ENCODE results near the gene LMNA. TPM values are rescaled to one million over a fixed set of nuclear protein-coding genes. Genes with fewer than 3 reads are reported as not detected.

LMNA gene
- total and polyA plus RNA-seq, 2 of the 4 experiments (the other 2 are of a cell fraction): 563 to 755 TPM

GRCh38 chr1:156146769-156147405 lies 32.4 kb downstream of the LMNA start:
- Histone ChIP-seq H3K9ac (ENCODE audit: low read depth, low read length) (peak overlapping the region; percentile 39; the same call in 1 of the 2 replicates), H3K4me2 (ENCODE audit: low read depth, low read length) (no peak overlapping the region; the same call in 1 of the 2 replicates)
- WGBS, 2 experiments (ENCODE audit: extremely low coverage in 2 of 2, insufficient read length in 1 of 2): 67% methylated on average over 1 of the region's 9 CpGs; no CpG with 5 or more reads in 1 of the 2 experiments
- no peak for TF ChIP-seq RFX5 (IDR thresholded peaks at IDR 0.05; ENCODE audit: low read depth, low read length)
- TF ChIP-seq FOS (IDR thresholded peaks at IDR 0.05; ENCODE audit: low read depth, low read length): no peak
- no peak for TF ChIP-seq USF2 (IDR thresholded peaks at IDR 0.05; ENCODE audit: low read depth, low read length)
- no peak for TF ChIP-seq SMC3 (IDR thresholded peaks at IDR 0.05; ENCODE audit: low read depth, low read length)
- no peak for TF ChIP-seq CTCF (conservative IDR thresholded peaks at IDR 0.05; ENCODE audit: low read depth, low read length)
- no peak for TF ChIP-seq CEBPB (IDR thresholded peaks at IDR 0.05; ENCODE audit: low read depth, low read length)
- no peak for TF ChIP-seq NFE2L2 (IDR thresholded peaks at IDR 0.05; ENCODE audit: low read depth, low read length)
- TF ChIP-seq MXI1 (IDR thresholded peaks at IDR 0.05; ENCODE audit: borderline replicate concordance, low read depth, low read length): no peak
- TF ChIP-seq MAFK (IDR thresholded peaks at IDR 0.05; ENCODE audit: low read depth, low read length): no peak
- TF ChIP-seq CHD1 (IDR thresholded peaks at IDR 0.05; ENCODE audit: low read depth, low read length): no peak
- no peak for TF ChIP-seq RCOR1 (IDR thresholded peaks at IDR 0.05; ENCODE audit: insufficient replicate concordance, low read length)
- TF ChIP-seq RAD21 (IDR thresholded peaks at IDR 0.05; ENCODE audit: low read length): no peak
- TF ChIP-seq BHLHE40 (IDR thresholded peaks at IDR 0.05; ENCODE audit: low read depth, low read length): no peak
- no peak for TF ChIP-seq ELK1 (IDR thresholded peaks at IDR 0.05; ENCODE audit: borderline replicate concordance, low read depth, low read length)

More at GRCh38 chr1:156146769-156147405, 32.4 kb downstream of the LMNA start:
- Histone ChIP-seq H3K4me1 (ENCODE audit: control insufficient read depth, insufficient read depth, low read length) (peaks cover 11% of the 10 kb centered on the region; the same call in 1 of the 2 replicates), H3K27ac (ENCODE audit: insufficient read depth, low read length) (no peak overlapping the region), H3K14ac (replicated peaks; ENCODE audit: low read depth, low read length) (no peak overlapping the region; the same call in 1 of the 2 replicates), H3K4ac (ENCODE audit: low read depth, low read length) (peak overlapping the region; percentile 31; the same call in 1 of the 2 replicates), H4K91ac (ENCODE audit: insufficient read depth, low read depth, low read length) (no peak overlapping the region), H2BK5ac (ENCODE audit: low read depth, low read length, poor library complexity, severe bottlenecking) (no peak overlapping the region), H4K8ac (ENCODE audit: low read depth in 2 of 2, low read length in 2 of 2) (peak overlapping the region in 1 of 2 experiments; percentile 31; a peak in 1 of 4 replicates), H2BK120ac (ENCODE audit: low read depth, low read length) (peak overlapping the region; percentile 13; the same call in 1 of the 2 replicates), H3K4me3 (ENCODE audit: insufficient read depth, low read depth, low read length) (no peak overlapping the region), H2BK20ac (ENCODE audit: low read depth, low read length) (no peak overlapping the region), H4K5ac (ENCODE audit: low read depth, low read length) (peak overlapping the region; percentile 14; the same call in 1 of the 2 replicates), H3K18ac (ENCODE audit: low read depth, low read length) (no peak overlapping the region; the same call in 1 of the 2 replicates), H3K56ac (ENCODE audit: extremely low read depth, insufficient read depth, low read length) (no peak overlapping the region), H2BK15ac (ENCODE audit: low read depth, low read length) (no peak overlapping the region), H3K27me3 (ENCODE audit: control insufficient read depth, insufficient read depth, low read length) (peaks cover 14% of the 10 kb centered on the region; the same call in 1 of the 2 replicates), H3K9me1 (ENCODE audit: insufficient read depth, low read length) (0 out of 2 replicates have a peak, but pooled peaks cover 8% of the 10 kb centered on the region), H2AFZ (replicated peaks; ENCODE audit: low read length, poor library complexity) (peak overlapping the region; percentile 60), H3K79me1 (ENCODE audit: low read depth in 1 of 2, low read length in 2 of 2) (peaks cover 0 to 4% of the 10 kb centered on the region in 2 experiments; a peak in 1 of 4 replicates), H4K20me1 (ENCODE audit: insufficient read depth, low read length) (peaks cover 11% of the 10 kb centered on the region), H3K23ac (ENCODE audit: low read depth, low read length) (no peak overlapping the region), H3K9me3 (ENCODE audit: control insufficient read depth, insufficient read depth, low read length) (no peaks in the 10 kb centered on the region), H2AK9ac (replicated peaks; ENCODE audit: low read depth, low read length, poor library complexity) (peak overlapping the region; percentile 75), H3K36me3 (ENCODE audit: control insufficient read depth, insufficient read depth, low read length) (no peaks in the 10 kb centered on the region), H2AK5ac (ENCODE audit: low read depth, low read length) (no peak overlapping the region)
- intact Hi-C loops (cut with micrococcal nuclease): loop anchor here (1.0 to 2.0 kb wide), 3 partner anchors 46 to 172 kb away; no protein-coding TSS in a partner anchor
- ATAC-seq (ENCODE audit: low read depth): peak; percentile 1
- DNase-seq: no peak
- dilution Hi-C loops (cut with HindIII; ENCODE audit: low sequenced_read_pairs, unreplicated experiment): no loop called here
- in situ Hi-C loops (cut with MboI; ENCODE audit: low sequenced_read_pairs): loop anchor here (5.0 kb wide), 1 partner anchor 80 kb away; no protein-coding TSS in a partner anchor
- CTCF ChIA-PET: interaction anchor here (0.7 kb wide), 2 partner anchors 78 to 86 kb away, joined by 3 to 6 read pairs; no protein-coding TSS in a partner anchor
- no TSS peak for BruUV-seq (replicated peaks)
- POLR2A ChIA-PET (ENCODE audit: unreplicated experiment): no interaction called here
